H4 (cell line): ENCODE results near the gene ARHGEF1. TPM values are rescaled to one million over a fixed set of nuclear protein-coding genes. Genes with fewer than 3 reads are reported as not detected.
A peak's percentile ranks its signal among the peaks of the same experiment; 100 is the strongest.
"Not testable (repeated sequence)": the region's sequence is repeated elsewhere in the genome, so short reads cannot be mapped to it uniquely, and the experiment has no call there.

Source experiments
- DNase-seq: peaks from one replicate; pipeline ENCODE4 v3.0.0-alpha.2; 2015; ENCODE audit warnings: low spot score
- total RNA-seq: library from RNA; depleted of rRNA; stranded (reverse); fragments of >200 nt; shearing (Covaris generic); gene quantifications from 2 replicates; pipeline ENCODE4 v1.2.3, GENCODE V29; 2014

ARHGEF1 gene
- total RNA-seq, 1 experiment from 2014 or later, result 15.9 TPM

DNA sequence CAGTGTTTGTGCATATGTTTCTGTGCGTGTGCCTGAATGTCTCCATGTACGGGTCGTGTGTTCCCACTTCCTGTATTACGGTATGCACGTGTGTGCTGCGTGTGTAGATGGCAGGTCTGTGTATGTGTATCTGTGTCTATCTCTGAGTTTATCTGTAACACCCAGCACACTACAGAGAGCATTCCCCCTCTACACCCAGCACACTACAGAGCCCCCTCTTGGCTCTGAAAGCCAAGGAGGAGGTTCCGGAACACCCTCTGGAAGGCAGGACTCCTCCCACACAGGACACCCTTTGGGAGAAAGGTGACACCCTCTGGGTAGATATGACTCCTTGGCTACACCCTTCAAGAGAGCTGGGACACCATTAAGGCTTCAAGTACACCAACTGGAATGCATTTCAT is 47.3 kb downstream of the ARHGEF1 start:
- DNase-seq, result no peak

DNA sequence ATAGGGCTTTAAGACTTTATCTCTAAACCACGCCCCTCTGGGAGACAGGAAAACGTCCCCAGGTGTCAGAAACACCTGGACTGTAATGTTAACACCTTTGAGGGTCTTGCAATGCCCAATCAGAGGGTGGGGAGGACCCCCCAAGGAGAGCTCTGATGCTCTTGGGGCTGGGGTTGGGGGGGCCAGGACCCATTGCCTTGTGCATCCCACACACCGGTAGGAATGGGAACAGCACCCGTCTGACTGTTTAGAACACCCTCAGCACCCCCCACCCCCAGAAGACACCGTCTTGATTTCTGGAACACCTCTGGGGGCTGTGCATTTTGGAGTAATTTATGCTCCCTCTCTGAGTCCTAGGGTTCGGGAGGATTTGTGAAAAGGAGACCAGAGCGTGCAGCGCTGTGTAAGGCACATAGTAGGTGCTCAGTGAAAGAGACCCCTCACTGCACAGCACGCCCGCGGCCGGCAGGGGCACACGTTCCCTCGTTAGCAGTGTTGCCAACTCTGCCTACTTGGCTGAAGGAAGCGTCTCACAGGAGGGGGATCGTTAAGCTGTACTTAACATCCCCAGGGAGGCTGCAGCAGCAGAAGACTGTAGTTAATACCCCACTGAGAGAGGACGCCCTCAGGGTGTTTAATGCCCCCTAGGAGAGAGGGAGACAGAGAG is 48.1 kb downstream of the ARHGEF1 start:
- no peak for DNase-seq

DNA sequence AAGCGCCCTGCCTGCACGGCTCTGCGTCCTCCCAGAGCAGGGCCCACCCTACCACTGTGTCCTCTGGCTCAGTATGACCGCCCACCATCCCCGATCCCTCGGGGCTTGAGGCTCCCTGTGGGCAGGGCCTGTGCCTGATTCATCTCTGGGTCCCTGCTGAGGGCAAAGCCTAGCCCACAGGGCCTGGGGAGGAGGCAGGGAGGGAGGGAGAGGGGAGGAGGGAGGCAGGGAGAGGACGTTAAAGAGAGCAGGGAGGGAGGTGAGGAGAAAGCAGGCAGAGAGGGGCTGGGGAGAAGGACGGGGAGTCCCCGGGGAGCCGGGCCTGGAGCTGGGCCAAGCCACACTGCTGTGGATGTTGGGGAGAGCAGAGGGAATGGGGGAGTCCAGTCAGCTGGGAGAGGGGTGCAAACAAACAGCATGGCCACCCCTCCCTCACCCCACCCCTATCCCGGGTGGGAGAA is 49.3 kb downstream of the ARHGEF1 start:
- no peak for DNase-seq

DNA sequence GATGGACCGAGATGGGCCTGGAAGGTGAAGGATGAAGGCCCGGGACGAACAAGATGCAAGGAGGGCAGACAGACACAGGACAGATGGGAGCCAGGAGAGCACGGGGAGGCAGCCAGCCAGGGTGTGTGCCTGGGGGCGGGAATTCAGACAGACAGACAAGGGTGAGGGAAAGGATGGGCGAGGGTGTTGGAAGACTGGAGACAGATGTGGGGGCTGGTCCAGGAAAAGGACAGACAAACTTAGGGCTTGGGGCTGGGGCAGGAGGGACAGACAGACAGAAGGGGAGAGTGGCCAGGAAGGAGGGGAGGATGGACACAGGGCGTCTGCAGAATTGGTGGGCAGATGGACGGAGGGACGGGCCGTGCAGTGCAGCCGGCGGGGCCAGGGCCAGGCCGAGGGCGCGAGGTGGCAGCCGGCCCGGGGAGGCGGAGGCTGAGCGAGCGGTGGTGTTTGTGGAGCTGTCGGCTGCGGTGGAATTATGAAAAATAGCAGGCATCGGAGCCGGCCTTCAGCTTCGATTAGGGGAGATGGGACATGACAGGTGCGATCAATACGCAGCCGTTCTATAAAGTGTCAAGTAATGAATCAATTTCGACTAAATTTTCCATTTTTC is 49.8 kb downstream of the ARHGEF1 start:
- no peak for DNase-seq

DNA sequence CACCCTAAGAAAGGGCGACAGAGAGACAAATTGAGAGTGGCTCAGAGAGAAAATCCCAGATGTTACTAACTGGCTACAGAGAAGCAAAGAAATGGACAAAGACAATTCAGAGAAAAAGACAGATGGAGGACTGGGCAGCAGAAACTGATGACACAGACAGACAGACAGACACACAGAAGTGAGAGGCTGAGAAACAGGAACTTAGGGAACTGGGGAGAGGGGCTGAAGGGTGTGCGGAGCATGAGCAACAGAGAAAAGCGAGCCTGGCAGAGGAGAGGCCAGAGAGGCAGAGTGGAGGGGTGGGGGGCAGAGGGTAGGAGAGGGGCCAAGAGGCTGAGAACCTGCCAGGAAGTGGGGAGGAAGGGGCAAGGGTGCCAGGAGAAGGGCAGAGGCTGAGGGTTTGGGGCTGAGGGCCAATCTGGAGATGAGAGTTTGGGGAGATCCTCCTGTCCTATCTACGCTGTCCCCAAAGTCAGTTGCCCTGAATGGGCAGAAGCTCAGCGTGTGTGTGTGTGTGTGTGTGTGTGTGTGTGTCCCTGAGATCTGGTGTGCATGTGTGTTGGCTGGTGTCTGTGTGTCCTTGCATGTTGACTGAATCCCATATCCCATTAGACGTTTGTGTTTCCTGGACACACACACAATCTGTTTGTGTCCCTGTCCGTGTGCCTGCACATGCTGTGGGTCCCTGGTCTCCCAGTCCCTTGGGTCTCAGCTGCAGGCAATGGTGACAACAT is 50.9 kb downstream of the ARHGEF1 start:
- no peak for DNase-seq

DNA sequence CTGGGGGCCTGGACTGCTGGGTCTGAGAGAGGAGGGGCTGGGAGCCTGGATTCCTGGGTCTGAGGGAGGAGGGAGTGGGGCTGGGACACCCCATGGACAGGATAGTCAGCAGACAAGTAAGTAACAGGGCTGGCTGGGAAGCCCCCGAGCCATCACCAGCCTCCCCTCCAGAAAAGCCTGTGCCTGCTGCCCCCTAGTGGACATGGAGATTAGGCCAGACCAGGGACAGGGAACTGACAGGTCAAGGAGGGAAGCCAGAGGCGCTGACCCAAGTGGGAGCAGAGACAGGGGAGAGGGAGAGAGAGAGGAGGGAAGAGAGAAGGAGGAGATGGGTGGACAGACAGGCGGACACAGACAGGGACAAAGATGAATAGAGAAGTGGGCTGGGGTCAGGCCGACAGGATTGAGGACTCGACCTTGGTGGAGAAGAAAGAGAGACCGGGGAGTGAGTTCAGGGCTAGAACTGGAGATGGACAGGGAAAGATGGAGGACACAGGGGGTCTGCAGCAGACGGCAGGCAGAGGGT is 51.9 kb downstream of the ARHGEF1 start:
- peak; percentile 32 for DNase-seq

DNA sequence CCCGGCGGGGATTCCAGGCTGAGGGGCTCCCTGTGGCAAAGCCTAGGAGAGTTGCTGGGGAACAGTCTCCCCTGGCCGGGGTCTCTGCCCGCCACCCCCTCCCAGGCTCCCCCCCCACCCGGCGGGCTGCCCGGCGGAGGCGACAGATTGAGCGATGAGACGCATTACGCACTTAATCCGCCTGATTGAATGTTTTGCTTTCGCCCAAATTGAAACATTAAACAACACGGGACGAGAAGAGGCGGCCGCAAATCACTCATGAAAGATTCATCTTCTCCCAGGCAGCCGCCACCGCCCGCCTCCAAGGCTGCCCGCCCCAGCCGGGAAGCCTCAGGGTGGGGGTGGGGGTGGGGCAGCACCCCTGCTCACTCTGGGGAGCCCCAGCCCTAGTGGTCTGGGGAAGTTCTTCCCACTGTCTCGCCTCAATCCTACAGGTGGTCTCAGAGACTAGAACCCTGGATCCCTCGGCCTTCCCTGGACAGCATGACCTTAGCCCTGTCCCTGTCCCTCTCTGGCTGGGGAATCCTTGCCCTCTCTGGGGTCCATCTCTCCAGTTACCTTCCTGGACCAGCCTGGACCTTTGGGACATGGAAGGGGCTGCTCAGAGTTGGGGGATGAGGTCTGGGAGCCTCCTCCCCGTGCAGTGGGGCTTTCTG is 52.9 kb downstream of the ARHGEF1 start:
- no peak for DNase-seq

DNA sequence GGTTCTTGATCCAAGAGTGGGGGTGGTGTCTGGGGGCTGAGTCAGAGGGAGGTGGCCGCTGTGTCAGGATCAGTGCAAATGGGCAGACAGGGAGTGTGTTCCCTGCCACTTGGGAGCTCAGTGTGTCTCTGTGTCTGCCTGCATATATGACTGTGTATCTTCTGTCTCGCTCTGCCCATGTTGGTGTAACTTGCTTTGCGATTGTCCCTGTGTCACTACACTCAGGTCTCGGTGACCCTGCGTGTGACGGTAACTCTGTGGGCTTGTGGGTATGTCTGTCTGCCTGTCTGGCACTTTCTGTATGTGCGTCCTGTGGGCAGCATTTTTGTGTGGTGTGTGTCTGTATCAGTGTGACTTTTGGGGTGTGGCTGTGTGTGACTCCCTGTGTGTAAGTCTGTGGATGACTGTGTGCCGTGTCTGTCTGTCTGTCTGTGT is 53.4 kb downstream of the ARHGEF1 start:
- no peak for DNase-seq

DNA sequence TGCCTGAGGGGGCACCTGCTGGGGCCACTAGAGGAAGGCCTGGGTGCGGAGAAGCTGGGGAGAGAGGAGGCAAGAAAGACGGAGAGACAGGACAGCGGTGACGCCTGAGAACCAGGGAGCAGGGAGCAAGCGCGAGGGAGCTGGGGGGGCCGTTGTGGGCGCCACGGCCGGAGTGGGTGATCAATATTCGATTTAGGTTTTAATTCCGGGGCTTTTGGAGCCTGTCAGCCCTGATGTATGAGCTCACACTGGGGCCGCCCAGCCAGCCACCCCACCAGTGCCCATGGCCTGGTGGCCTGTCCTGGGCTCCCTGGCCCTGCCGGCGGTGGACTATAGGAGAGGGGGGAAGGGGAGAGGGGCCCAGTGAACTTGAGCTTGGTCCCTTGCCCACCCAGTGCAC is 54.0 kb downstream of the ARHGEF1 start:
- DNase-seq, result no peak

DNA sequence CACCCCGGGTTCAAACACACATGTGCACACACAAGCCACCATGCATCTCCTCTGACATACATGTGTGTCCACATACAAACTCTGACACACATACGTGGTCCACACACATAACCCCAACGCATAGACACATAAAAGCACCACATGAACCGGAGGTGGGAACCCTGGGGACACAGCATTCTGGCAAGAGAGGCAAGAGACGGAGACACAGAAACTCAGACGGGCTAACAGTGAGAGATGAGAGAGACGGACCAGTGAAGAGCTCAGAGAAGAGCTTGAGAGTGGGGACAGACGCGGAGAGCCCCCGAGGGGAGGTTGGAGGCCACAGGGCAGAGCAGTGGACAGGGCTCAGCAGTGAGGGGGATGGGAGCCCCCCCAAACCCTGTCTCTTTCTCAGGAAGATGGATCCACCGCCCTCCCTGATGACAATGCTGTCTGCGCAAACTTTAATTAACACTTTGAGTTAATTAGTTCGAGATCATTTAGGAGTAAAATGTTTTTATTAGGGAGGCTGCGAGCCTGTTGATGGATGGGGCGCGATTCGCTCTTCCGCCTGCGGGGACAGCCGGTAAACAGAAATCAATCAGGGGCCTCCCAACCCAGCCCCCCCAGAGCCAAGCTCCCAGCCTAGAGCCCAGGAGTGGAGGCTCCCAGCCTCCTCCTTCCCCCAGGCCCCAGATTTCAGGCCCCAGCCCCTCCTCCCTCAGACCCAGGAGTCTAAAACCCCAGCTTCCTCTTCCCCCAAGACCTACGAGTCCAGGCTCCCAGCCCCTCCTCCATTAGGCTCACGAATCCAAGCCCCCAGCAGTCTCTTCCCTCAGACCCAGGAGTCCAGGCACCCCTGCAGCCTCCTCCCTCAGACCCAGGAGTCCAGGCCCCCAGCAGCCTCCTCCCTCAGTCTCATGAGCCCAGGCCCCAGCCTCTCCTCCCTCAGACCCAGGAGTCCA is 54.8 kb downstream of the ARHGEF1 start:
- no peak for DNase-seq

DNA sequence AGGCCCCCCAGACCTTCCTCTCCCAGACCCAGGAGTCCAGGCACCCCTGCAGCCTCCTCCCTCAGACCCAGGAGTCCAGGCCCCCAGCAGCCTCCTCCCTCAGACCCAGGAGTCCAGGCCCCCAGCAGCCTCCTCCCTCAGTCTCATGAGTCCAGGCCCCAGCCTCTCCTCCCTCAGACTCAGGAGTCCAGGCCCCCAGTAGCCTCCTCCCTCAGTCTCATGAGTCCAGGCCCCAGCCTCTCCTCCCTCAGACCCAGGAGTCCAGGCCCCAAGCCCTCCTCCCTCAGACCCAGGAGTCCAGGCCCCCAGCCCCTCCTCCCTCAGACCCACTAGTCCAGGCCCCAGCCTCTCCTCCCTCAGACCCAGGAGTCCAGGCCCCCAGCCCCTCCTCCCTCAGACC is 56.2 kb downstream of the ARHGEF1 start:
- DNase-seq, result not testable (repeated sequence)

DNA sequence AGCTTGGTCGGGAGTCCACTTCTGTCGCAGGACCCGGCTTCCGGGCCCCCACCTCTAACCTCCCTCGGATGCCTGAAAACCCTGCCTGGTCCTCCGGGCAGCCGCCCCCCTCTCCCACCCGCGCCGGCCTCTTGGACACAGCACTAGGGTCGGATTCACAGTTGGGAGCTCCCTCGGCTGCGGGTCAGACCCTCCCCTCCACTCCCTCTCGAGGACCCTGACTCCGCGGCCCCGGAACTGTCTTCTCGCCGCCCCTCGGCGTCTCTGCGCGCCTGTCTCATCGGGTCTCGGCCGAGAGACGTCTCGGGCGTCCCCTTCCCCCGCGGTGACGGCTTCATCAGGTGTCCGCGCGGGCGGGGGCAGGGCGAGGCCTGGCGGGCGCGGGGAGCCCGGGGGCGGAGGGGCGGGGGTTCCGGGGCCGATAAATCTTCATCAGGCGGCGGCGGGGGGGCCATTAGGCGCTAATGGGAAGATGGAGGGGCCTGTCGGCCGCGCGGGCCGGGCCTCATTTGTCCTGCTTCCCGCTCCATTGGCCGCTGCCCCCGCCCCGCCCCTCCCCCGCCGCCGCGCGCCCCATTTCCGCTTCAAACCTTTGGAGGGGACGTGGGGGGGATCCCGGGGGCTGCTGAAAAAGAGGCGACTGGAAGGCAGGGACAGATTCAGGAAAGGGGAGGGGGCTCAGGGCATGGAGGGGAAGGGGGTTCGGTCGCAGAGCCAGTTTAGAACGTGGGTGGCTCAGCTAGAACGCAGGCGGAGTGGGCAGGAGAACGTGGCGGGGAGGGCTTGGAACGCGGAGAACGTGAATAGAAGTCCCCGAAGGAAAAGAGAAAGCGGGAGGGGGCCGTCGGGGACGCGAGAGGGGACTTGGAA is 57.1 kb downstream of the ARHGEF1 start:
- no peak for DNase-seq

DNA sequence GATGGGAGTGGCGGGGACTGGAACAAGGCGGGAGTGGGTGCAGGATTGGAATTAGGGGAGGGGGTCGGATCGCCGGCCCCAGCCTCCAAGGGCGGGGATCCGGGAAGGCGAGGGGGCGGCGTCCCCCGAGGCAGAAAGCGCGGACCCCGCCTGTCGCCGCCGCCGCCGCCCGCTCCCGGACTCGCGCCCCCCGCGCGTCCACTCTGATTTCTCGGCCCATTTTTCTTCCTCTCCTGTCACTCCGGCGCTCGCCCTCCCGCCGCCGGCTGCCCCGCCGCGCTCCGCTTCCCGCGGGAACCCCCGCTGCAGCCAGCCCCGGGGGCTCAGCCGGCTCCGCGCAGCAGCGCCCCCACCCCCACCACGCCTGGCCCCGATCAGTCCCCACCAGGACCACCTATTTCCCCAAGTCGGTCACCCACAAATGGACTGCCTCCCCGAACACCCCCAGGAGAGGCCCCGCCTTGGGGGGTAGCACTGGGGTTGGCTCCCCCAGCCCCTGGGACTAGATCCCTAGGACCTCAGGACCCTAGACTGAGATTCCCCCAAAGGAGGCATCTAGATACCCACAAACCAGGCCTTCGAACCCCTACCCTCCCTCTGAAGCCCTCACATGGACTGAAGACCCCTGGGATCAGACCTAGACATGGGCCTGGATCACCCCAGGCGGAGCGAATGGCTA is 57.9 kb downstream of the ARHGEF1 start:
- DNase-seq, result no peak

DNA sequence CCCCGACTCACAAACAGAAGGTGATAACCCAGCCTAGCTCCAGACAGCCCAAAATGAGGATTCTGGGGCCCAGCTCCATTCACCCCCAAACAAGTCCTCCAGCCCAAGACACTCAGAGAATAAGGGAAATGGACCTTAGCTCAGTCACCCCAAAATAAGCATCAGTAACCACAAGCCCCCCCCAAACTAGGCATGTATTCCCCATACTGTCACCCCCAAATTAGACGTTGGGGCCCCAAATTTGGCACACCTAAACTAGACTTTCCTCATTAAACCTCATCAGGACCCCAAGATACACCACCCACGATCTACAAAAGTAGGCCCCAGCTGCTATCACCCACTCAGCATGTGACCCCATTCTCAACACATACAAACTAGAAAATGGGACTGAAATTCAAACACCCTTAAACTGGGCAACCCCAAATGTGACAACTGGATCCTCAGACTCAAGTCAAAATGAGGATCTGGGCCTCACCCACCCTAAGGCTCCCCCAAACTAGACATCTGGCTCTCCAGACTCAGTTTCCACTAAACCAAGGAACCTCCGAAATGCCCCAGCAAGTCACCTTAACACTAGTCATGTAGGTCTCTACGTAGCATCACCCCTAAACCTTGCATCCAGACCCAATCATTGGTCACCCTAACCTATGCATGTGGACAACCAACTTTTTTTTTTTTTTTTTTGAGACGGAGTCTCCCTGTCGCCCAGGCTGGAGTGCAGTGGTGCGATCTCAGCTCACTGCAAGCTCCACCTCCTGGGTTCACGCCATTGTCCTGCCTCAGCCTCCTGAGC is 58.6 kb downstream of the ARHGEF1 start:
- no peak for DNase-seq

DNA sequence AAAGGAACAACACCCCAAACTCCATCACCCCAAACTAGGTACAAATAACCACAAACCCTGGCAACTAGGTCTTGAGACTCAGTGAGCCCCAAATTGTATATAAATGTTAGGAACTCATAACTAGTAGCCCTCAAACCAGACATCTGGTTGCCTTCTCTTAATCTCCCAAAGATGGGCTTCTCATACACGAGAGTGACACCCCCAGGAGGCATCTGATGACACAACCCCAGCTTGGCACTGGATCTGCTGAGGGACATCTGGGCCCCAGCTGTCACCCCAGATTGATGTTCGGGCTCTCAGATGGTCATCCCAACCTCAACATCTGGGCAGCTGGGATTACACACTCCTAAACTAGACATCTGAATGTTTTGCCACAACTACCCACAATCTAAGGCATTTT is 61.4 kb downstream of the ARHGEF1 start:
- no peak for DNase-seq

DNA sequence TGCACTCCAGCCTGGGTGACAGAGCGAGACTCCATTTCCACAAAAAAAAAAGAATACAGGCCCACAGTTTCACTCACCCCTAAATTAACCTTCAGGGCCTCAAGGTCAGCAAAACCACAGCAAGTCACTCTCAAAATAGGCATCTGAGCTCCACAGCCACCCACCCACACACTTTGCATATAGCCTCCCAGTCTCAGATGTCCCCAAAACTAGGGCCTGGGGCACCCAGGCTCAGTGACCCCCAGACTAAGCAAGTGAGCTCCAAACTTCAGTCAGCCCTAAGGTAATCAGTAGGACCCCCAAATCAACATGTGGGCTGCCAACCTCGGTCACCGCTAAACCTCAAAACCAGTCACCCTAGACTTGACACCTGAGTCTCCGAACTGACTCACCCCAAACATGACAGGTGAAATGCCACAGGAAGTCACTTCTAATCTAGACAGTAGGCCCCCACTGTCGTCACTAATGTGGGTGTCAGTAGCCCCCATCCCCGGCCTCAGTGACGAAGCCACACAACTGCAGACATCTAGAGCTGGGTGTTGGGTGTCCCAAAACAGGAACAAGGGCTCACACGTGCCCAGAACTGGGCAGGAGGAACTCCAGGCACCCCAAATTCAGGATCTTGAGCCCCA is 62.3 kb downstream of the ARHGEF1 start:
- no peak for DNase-seq

DNA sequence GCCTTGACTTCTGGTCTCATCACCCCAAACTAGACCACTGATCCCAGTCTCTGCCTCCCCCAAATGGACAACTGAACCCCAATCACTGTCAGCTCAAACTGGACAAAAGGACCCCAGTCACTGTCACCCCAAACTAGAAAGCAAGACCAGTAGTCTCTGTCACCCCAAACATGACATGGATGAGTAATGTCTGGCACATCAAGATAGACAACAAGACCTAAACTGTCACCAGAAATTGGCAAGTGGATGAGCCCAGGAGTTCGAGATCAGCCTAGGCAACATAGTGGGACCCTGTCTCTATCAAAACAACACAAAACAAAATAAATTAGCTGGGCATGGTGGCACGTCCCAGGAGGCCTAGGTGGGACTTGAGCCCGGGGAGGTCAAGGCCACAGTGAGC is 64.1 kb downstream of the ARHGEF1 start:
- no peak for DNase-seq

DNA sequence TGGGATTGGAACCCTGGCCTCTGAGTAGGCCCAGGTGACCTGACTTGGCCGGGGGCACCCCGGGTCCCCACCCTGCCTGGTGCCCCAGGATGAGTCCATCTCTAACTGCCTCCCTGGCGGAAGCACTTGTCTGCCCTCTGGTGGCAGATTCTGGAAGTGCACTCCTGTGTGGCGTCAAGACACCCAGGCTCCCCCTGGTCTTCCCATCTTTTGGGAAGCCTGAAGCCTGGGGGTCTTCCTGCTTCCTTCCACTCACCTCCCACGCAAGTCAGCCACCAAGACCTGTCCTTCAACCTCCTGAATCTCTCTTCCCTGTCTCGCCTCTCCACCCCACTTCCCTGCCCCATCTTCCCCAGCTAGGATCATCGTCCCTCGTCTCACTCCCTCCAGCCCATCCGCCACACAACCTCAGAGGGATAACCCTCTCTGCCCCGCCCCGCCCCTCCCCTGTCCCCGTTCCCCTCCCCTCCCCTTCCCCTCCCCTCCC is 68.7 kb downstream of the ARHGEF1 start:
- DNase-seq, result peak; percentile 59
